ENCODE results near the gene DTNA.

GRCh38 chr18:34932792-34933466 lies 222.8 kb downstream of the DTNA start:
- no peak for TF ChIP-seq POLR2A (IDR thresholded peaks at IDR 0.05; ENCODE audit: low read length)
- no peak for TF ChIP-seq GATA1 (IDR thresholded peaks at IDR 0.05; ENCODE audit: low read depth, low read length)

Data from erythroblast (primary cell).